GM18519 (cell line): ENCODE results near the gene TAB3.

ENCODE experiments used
- ATAC-seq: cut with Tn5 transposase; IDR thresholded peaks from one replicate; pipeline ENCODE4 v1.9.1; 2021; ENCODE audit warnings: mild to moderate bottlenecking, moderate library complexity; ENCODE audit not compliant: unreplicated experiment, low FRiP score

TAB3 gene

DNA sequence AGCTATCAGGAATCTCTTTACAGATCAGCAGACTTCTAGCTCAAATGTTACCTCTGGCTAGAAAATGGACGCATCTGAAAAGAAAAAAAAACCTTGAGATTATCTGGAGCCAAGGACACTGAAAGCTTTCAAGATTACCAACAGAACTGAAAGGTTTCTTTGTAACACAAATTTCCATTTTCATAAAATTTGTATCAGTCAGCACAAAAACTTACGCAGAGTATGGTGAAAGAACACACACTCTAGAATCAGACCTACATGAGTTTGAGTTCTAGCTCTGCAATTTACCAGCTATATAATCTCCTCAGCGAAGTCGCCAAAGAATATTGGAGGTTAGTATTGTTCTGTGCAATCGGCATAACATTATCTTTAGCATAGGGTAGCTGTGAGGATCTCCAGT is 1.8 kb downstream of the TAB3 start:
- ATAC-seq: no peak

- ATAC-seq: no peak
Measured at GRCh38 chrX:30885136-30885535, 3.9 kb downstream of the TAB3 start.

DNA sequence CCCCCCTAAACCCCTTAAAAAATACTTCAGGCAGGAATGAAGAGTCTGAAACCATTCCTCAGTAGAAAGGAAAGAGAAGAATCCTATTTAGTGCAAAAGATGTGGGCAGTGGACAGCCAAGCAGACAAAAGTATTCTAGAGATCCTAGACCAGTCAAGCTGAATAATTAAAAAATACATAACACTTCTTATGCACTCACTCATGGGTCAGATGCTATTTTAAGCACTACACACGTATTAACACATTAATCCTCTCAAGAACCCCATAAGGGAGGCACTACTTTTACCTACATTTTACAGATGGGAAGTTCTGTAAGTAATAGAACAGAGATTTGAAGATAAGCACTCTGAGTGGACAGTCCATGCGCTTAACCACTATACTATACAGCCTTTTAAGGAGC is 5.9 kb downstream of the TAB3 start:
- ATAC-seq: no peak

DNA sequence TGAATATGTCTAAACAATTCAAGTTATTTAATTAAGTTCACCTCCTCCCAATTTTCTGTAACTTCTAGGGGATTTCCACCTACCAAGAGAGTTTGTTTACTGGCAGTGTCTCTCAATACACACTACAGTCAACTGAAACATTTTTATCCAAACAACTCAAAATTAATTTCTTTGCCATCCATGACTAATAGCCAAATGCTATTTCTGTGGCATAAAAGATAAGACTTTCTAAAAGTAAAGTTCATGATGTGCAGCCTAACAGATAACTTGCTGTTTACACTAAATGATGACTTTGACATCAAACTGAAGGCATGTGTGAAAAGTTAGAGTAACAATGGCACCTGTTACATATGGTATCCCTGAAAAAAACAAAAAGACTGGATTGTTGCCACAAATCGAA is 7.3 kb downstream of the TAB3 start:
- ATAC-seq: no peak

GRCh38 chrX:30881390-30881789 is 7.7 kb downstream of the TAB3 start:
- no peak for ATAC-seq

DNA sequence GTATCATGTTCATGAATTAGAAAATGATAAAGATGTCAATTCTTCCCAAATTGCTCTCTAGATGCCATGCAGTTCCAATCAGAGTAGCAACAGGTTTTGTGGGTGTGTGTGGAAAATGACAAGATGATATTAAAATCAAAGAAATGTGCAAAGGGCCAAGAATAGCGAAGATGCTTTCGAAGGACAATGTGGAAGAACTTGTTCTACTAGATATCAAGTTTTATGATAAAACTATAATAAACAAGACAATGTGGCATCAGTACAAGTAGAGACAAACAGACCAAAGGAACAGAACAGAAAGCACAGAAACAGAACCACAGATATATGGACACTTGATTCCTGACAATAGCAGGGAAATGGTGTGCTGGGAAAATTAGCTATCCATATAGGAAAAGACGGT is 9.0 kb downstream of the TAB3 start:
- no peak for ATAC-seq

DNA sequence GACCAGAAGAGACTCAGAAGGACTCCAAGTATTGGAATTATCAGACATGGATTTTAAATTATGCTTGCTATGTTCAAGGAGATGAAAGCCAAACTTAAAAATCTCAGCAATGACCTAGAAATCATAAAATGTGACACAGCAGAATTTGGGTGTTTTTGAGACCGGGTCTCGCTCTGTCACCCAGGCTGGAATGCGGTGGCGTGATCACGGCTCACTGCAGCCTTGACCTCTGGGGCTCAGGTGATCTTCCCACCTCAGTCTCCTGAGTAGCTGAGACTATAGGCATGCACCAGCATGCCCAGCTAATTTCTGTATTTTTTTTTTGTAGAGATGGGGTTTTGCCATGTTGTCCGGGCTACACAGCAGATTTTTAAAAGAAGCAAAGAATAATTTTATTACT is 12.7 kb downstream of the TAB3 start:
- ATAC-seq: no peak

- ATAC-seq: no peak
Measured at GRCh38 chrX:30875957-30876356, 13.1 kb downstream of the TAB3 start.

DNA sequence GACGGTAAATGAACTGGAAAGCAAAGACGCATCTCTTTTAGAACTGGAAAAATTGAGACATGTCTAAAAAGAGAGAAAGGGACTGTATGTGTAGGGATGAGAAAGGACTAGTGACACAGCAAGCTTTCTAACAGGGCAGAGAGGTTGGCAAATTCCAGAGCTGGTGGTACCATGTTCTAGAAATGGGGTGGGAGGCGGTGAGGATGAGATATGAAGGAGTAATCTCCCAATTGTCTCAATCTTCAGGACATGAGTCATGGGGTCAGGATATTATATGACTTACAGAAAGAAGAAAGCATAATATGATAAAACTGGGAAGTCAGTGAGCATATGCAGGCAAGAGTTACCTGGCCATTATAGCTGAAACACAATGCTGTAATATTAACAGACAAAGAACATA is 14.2 kb downstream of the TAB3 start:
- no peak for ATAC-seq

DNA sequence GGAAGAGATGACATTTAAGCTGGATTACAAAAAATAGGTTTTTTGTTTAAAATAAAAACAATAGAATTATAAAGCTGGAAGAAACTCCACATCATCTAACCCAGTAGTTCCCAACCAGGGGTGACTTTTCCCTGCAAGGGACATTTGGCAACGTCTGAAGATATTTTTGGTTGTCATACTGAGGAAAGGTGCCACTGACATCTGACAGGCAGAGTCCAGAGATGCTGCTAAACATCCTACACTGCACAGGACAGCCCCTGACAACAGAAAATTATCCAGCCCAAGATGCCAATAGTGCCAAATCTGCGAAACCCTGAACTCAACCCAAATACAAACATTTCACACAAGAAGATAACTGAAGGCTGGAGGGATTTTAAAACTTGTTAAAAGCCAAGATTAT is 18.5 kb downstream of the TAB3 start:
- no peak for ATAC-seq

DNA sequence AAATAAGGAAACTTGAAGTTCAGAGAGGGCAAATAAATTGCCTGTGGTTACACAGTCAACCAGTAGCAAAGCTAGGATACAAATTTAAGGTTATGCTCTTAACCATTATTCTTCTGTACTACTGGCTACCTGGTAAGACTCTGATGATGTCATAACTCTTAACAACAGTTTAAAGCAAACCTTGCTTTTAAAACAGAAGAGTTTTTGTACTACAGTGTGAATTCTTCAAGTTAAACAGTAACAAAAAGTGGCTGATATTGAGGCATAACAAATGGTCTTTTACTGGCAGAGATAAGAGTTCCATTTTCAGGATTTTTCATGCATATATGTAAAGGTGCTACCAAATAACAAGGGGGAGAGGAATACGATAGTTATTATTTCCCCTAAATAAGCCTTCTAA is 23.4 kb downstream of the TAB3 start:
- ATAC-seq: no peak

- no peak for ATAC-seq
Measured at GRCh38 chrX:30865015-30865414, 24.0 kb downstream of the TAB3 start.

GRCh38 chrX:30864383-30864785 is 24.7 kb downstream of the TAB3 start:
- ATAC-seq: no peak

DNA sequence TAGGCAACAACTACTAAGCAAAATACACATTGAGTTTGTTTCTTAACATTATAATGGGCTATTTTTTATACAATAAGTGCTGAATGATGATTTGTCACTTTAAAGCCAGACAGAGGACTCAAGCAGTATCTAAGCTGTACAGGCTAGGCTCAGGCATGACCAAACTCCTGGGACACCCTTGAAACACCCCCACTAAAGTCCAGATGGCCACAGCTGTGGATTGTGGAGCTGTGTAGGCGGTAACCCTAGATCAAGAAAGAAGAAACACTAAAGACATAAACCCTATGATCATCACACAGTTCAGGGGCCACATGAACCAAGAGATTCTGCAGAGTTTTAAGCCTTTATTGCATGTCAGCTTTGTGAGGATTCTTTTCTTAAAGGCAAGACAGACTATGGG is 25.1 kb downstream of the TAB3 start:
- no peak for ATAC-seq

GRCh38 chrX:30858098-30858497 is 31.0 kb downstream of the TAB3 start:
- no peak for ATAC-seq

- ATAC-seq: no peak
Measured at GRCh38 chrX:30851449-30851848, 37.6 kb downstream of the TAB3 start.

- no peak for ATAC-seq
Measured at GRCh38 chrX:30835373-30835772, 53.7 kb downstream of the TAB3 start.

DNA sequence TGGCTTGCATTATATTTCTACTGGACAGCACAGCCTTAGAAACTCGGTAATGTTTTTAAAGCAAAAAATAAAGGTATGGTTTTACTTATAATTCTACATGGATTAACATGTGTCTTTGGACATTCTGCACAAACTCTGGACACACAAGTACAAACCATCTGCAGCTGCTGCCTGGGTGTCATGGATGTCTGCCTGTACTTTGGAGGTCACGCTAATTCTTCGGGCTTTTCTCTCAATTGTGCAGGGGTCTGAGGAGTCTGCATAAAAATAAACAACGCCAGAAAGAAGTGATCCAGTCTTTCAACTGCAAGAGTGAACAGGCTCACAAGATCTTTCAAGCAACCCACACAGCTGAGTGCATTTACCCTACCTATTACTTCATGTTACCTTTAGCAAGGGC is 55.2 kb downstream of the TAB3 start:
- ATAC-seq: no peak

DNA sequence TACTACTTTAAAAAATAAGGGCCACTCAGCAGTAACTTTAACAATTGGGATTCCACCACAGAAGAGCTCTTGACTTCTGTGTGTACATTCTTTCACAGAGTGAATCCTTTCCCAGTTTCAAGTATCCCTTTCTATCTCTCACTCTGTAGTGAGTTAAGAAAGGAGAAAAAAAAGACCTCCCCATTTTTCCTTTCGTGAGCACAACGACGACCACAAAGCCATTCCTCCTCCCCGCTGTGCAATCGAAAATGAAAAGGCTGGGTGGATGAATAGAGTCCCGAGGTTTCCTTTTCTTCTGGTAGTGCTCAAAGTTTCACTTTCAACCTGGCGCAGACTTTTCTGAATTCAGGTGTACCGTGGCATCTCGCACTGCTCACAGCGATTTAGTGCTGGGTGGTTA is 58.0 kb downstream of the TAB3 start:
- ATAC-seq: no peak

DNA sequence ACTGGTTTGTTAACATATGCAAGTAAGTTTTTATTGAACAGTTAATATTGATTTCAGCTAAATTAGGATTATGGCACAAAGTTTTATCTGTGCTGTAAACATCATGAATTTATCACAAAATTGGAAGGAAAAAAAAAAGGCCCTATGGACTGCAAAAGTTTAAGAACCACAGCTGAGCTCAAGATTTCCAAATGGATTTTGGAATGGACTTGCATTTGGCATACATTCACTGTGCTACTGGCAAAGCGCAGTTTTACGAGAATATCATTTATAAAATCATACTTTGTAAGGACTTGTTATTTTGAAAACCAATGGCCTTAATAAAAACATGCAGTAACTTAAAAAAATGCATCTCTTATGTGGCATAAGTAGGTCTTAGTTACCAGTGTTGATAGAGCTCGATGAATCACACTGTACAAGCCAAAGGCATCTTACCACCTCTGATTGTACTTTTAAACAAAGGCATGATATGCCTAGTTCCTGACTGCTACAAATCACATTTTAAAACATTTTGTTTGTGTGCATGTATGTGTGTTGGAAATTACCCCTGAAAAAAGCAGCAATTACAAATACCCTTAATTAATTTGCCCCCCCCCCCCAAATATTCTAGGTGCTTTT is 58.6 kb downstream of the TAB3 start:
- no peak for ATAC-seq

DNA sequence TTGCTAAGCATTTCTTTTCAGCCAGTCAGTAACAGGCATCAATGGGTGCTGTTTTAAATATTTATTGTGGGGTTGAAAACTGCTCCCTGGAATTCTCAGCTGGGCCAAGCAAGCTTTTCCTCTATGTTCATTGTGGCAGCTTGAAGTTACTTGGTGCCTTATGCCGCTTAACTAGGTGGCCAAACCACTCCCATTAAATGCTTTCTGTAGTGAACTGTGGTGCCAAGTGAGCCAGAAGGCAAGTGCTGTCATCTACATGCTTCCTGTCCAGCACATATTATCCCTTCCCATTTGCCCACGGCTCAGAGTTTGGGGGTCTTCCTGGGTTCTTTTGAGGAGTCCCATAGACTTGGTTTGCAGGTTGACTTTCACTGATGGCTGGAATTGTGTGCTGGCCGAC is 64.8 kb downstream of the TAB3 start:
- no peak for ATAC-seq

DNA sequence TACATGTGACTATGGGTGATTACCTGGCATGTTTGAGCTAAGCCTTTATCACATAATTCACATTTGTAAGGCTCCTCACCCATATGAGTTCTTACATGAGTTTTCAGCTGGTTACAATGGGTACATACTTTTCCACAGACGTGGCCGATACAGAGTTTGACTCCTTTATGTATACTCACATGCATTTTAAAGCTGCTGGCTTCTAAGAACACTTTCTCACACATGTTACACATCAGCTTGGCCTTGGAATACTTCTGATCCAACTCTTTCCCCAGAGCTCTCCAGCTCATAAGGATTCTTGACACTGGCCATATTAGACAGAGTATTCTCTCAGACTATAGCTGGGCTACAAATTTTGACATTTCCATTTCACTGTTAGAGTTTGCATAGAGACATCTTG is 66.3 kb downstream of the TAB3 start:
- no peak for ATAC-seq

GRCh38 chrX:30822068-30822681 is 66.9 kb downstream of the TAB3 start:
- peak; percentile 91 for ATAC-seq
